GM18520 (cell line): ENCODE data around the gene CDC37L1.
"Not testable (repeated sequence)": the region's sequence is repeated elsewhere in the genome, so short reads cannot be mapped to it uniquely, and the experiment has no call there.

ENCODE experiments used
- ATAC-seq: cut with Tn5 transposase; IDR thresholded peaks from one replicate; pipeline ENCODE4 v1.9.1; 2021; ENCODE audit not compliant: unreplicated experiment

Gene CDC37L1

GRCh38 chr9:4679268-4680172 lies at the start of gene CDC37L1:
Gene CDC37L1 (plus strand): TSS chr9:4679569. CDS start chr9:4679768, 199 bp downstream.
- ATAC-seq: peak; percentile 89

DNA sequence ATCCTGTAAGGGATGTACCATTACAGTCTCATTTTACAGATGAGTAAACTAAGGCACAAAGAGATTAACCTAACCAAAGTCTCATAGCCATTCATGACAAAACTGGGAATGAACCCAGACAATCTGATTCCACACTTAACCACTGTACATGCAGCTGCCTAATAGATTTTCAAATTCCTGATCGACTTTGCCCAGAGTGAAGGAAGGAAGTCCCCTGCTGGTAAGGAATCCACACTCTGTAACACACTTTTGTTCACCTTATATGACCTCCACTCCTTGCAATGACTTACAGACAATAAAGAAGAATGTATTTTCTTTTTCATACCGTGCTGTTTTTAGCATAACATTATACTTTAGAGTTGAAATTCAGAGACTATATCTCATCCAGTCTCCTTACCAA lies 48.5 kb upstream of the CDC37L1 start:
- ATAC-seq: no peak

- ATAC-seq: no peak
These were observed 40.4 kb upstream of the CDC37L1 start for GRCh38 chr9:4638968-4639367.

- no peak for ATAC-seq
These were observed 39.9 kb upstream of the CDC37L1 start for GRCh38 chr9:4639420-4639819.

DNA sequence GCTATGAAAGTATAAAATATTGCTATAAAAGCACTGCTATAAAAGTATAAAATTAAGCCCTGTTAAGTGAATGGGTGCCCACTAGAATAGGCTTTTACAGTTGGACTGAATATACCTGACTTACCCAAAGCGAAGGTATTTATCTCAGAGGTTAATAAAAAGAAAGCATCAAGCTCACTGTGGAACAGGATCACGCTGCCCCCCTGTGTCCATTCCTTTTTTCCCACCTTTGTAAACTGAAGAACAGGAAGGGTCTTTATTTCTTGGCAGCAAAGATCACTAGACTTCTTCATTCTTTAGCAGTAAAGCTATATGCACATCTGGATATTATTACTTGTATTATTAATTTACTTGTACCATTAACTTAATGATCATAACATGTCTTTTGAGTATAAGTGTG lies 39.3 kb upstream of the CDC37L1 start:
- ATAC-seq: no peak

DNA sequence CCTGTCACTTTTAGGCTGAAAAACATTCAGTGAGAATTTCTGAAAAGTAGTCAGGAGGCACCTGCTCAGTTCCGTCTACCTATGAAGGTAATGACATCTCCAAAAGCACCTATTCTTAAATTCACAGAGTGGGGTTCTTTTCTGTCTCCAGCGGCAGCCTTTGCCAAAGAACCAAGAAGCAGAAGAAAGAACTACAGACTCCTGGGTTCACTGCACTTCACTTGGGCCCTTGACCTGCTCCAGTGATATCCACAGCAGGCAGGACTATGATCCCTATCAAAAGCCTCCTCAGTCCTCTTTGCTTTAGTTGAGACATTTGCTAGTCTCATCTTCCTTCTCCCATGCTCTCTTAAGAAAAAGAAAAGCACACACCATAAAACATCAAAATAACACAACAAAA lies 37.0 kb upstream of the CDC37L1 start:
- no peak for ATAC-seq

GRCh38 chr9:4654084-4654483 lies 25.3 kb upstream of the CDC37L1 start:
- no peak for ATAC-seq

- no peak for ATAC-seq
These were observed 24.8 kb upstream of the CDC37L1 start for GRCh38 chr9:4654538-4654937.

GRCh38 chr9:4656196-4656595 lies 23.2 kb upstream of the CDC37L1 start:
- ATAC-seq: not testable (repeated sequence)

GRCh38 chr9:4656621-4657020 lies 22.7 kb upstream of the CDC37L1 start:
- ATAC-seq: no peak

DNA sequence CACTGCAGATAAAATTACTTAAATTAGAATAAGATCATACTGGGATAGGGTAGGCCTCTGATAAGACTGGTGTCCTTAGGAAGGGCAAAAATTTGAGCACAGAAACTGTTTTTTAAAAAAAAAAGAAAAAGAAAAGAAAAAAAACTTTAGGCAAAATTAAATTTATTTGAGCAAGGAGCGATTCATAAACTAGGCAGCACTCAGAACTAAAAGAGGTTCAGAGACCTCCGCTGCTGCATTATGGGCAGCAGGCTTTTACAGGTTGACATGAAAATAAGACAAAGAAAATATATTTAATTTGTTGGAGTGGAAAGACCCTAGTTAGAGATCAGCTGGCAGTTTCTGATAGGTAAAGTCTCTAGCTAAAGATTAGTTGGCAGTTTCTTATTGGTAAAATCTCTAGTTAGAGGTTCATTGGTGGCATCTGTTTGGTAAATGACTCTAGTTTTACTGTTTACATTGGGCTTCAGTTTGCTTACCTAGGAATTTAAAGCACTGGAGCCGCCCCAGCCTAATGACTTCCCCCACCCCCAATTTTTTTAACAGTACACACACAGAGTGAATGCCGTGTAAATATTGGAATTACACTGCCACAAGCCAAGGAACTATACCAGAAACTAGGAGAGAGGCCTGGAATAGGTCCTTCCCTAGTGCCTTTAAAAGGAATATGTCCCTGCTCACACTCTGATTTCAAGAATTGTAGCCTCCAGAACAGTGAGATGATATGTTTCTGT lies 21.8 kb upstream of the CDC37L1 start:
- ATAC-seq: no peak

DNA sequence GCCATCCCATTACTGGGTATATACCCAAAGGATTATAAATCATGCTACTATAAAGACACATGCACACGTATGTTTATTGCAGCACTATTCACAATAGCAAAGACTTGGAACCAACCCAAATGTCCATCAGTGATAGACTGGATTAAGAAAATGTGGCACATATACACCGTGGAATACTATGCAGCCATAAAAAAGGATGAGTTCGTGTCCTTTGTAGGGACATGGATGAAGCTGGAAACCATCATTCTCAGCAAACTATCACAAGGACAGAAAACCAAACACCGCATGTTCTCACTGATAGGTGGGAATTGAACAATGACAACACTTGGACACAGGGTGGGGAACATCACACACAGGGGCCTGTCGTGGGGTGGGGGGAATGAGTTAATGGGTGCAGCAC lies 18.7 kb upstream of the CDC37L1 start:
- not testable (repeated sequence) for ATAC-seq

- ATAC-seq: no peak
These were observed 18.2 kb upstream of the CDC37L1 start for GRCh38 chr9:4661165-4661564.

- no peak for ATAC-seq
These were observed 17.8 kb upstream of the CDC37L1 start for GRCh38 chr9:4661611-4662010.

- ATAC-seq: peak; percentile 68
These were observed 17.0 kb upstream of the CDC37L1 start, which contains the start of gene PLPP6 for GRCh38 chr9:4662108-4662988. Gene PLPP6 (plus strand): TSS chr9:4662294. CDS start chr9:4662376, 82 bp downstream.

DNA sequence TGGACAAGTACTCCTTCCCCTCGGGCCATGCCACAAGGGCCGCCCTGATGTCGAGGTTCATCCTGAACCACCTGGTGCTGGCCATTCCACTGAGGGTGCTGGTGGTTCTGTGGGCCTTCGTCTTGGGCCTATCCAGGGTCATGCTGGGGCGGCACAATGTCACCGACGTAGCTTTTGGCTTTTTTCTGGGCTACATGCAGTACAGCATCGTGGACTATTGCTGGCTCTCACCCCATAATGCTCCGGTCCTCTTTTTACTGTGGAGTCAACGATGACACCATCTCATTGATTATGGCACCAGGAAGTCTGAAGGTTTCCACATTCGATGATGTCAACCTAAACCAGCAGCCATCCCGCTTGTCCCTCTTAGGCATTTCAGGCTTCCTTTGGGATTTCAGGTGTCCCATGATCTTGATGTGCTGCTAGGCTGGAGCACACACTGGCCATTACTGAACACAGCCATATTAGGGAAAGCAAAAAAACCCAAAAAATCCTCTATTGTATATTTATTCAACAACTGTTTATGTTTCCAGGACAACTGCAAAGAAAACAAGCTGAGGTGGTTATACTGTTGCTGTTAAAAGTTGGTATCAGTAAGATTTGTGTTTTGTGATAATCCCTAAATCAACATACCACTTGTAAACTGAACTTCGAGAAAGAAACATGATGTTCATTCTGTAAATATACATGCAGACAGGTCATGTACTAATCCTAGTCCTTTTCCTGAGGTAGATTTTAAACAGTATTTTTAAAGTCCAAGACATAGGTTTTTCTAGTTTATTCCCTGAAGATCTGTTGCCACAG lies 16.2 kb upstream of the CDC37L1 start:
- no peak for ATAC-seq

DNA sequence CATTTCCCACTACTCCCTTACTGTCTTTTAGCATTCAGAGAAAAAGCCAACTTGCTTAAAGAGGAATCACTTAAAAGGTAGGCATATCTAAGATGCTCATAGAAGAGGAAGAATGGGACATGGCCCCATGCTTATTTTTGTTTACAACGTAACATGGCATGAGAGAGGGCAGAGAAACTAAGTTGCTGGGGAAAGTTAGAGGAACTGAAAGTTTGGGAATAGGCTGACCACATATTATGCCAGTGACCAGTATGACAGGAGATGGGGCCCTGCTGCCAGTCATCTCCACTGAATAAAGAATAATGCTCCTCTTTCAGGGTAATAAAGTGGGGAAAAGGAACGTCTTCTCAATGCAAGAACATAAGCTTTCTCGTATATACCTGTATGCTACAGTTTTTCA lies 15.4 kb upstream of the CDC37L1 start:
- ATAC-seq: no peak

GRCh38 chr9:4665357-4665756 lies 14.0 kb upstream of the CDC37L1 start:
- ATAC-seq: no peak

GRCh38 chr9:4666042-4666699 lies 13.2 kb upstream of the CDC37L1 start, which contains the start of gene SPATA6L:
Gene SPATA6L (minus strand): TSS chr9:4666480. CDS start chr9:4666250, 230 bp downstream.
- ATAC-seq: no peak

DNA sequence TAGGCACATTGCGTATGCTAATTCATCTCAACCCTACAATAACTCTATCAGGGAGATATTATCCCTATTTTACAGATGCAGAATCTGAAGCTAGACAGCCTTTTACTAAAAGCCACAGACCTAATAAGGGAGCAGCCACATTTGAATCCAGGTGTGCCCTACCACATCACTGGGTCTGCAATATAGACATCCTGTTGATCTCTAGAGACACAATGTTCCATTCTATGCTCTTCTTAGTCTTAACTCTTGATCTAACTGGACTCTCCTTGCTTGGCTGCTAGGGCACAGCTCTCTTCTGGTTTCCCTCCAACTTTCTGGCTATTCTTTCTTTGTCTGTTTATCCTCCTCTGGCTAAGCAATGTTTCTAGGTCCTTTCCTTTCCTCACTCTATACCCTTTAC lies 11.7 kb upstream of the CDC37L1 start:
- no peak for ATAC-seq
